Fibroblast of lung (primary cell): ENCODE measurements around the gene EMILIN2.

ENCODE experiments used
- CTCF ChIP-seq, 2 donors: IDR thresholded peaks in 1 of 2; conservative IDR thresholded peaks in 1 of 2; 1 replicate in 1 of 2; 2 replicates in 1 of 2; pipeline ENCODE4 v1.5.1; 2011 to 2012; ENCODE audit warnings: low read length in 2 of 2, control low read depth in 1 of 2, inconsistent platforms in 1 of 2, low read depth in 1 of 2, mild to moderate bottlenecking in 1 of 2
- EZH2 ChIP-seq: IDR thresholded peaks from 2 replicates; pipeline ENCODE4 v1.5.1; 2012; ENCODE audit warnings: low read length, control low read depth, mild to moderate bottlenecking; ENCODE audit errors: missing control alignments

- TF ChIP-seq CTCF (conservative IDR thresholded peaks at IDR 0.05 in 1 of 2, IDR thresholded peaks at IDR 0.05 in 1 of 2; ENCODE audit: low read depth in 1 of 2, low read length in 2 of 2): no peak
- TF ChIP-seq EZH2: no peak
These were observed 6.5 kb downstream of the EMILIN2 start for GRCh38 chr18:2853173-2853925.
